Glutamatergic neuron (in vitro differentiated cells): ENCODE data around the gene DGKZ. TPM values are rescaled to one million over a fixed set of nuclear protein-coding genes. Genes with fewer than 3 reads are reported as not detected.
A peak's percentile ranks its signal among the peaks of the same experiment; 100 is the strongest.

Source experiments
- DNase-seq: peaks from one replicate; pipeline ENCODE4 v3.0.0; 2022
- H3K27ac Mint-ChIP-seq: one replicate; pipeline ENCODE4 v1.8.0; 2020; ENCODE audit warnings: mild to moderate bottlenecking, mixed read lengths, inconsistent platforms; ENCODE audit not compliant: unreplicated experiment
- H3K27me3 Mint-ChIP-seq: one replicate; pipeline ENCODE4 v1.8.0; 2020; ENCODE audit warnings: mild to moderate bottlenecking, moderate library complexity, mixed read lengths, inconsistent platforms; ENCODE audit not compliant: unreplicated experiment
- H3K36me3 Mint-ChIP-seq: one replicate; pipeline ENCODE4 v1.8.0; 2020; ENCODE audit warnings: mild to moderate bottlenecking, mixed read lengths, inconsistent platforms; ENCODE audit not compliant: unreplicated experiment
- H3K4me1 Mint-ChIP-seq: one replicate; pipeline ENCODE4 v1.8.0; 2020; ENCODE audit warnings: mild to moderate bottlenecking, low read depth, mixed read lengths, inconsistent platforms; ENCODE audit not compliant: unreplicated experiment
- H3K4me3 Mint-ChIP-seq: one replicate; pipeline ENCODE4 v1.8.0; 2020; ENCODE audit warnings: mild to moderate bottlenecking, mixed read lengths, inconsistent platforms; ENCODE audit not compliant: unreplicated experiment
- H3K9me3 Mint-ChIP-seq: one replicate; pipeline ENCODE4 v1.8.0; 2020; ENCODE audit warnings: mild to moderate bottlenecking, moderate library complexity, mixed read lengths, inconsistent platforms; ENCODE audit not compliant: unreplicated experiment
- total RNA-seq: library from RNA; stranded (reverse); fragmentation: NEBNext Ultra II Directional; extraction: Animal tissue kit (Norgen Biotek cat#: 25700); gene quantifications from one replicate; pipeline ENCODE4 v1.2.1, GENCODE V29; 2021; ENCODE audit not compliant: unreplicated experiment
- TF ChIP-seq, protein P1 (sequence below): fragments of 200-600 bp; sonication (generic); IDR thresholded peaks from one replicate; pipeline ENCODE4 v1.5.0; 2021; ENCODE audit not compliant: partially characterized antibody, unreplicated experiment

The DGKZ gene
- total RNA-seq, 1 donor from 2014 or later, result 60.9 TPM

DNA sequence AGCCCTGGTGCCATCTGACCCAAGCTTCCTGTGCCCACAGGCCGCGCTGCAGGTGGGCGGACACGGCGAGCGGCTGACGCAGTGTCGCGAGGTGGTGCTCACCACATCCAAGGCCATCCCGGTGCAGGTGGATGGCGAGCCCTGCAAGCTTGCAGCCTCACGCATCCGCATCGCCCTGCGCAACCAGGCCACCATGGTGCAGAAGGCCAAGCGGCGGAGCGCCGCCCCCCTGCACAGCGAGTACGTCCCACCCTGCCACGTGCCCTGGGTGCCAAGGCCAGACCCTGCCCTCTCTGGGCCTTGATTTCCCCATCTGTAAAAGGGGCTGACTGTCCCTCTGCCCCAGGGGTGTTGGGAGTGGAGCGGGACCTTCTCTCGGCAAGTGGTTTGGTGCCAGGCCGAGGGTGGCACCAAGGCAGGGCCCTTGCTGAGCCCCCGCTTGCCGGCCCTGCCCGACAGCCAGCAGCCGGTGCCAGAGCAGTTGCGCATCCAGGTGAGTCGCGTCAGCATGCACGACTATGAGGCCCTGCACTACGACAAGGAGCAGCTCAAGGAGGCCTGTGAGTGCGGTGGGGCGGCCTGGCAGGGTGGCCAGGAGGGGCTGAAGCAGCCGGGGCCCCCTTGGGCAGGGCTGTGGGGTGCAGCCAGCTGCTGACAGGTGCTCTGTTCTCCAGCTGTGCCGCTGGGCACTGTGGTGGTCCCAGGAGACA, 28.3 kb downstream of the DGKZ start:
- H3K4me3 Mint-ChIP-seq, result no peak overlapping the region
- no peak overlapping the region for H3K27ac Mint-ChIP-seq
- no peaks in the 10 kb centered on the region for H3K36me3 Mint-ChIP-seq
- peaks cover 12% of the 10 kb centered on the region for H3K9me3 Mint-ChIP-seq
- TF ChIP-seq, protein P1, sequence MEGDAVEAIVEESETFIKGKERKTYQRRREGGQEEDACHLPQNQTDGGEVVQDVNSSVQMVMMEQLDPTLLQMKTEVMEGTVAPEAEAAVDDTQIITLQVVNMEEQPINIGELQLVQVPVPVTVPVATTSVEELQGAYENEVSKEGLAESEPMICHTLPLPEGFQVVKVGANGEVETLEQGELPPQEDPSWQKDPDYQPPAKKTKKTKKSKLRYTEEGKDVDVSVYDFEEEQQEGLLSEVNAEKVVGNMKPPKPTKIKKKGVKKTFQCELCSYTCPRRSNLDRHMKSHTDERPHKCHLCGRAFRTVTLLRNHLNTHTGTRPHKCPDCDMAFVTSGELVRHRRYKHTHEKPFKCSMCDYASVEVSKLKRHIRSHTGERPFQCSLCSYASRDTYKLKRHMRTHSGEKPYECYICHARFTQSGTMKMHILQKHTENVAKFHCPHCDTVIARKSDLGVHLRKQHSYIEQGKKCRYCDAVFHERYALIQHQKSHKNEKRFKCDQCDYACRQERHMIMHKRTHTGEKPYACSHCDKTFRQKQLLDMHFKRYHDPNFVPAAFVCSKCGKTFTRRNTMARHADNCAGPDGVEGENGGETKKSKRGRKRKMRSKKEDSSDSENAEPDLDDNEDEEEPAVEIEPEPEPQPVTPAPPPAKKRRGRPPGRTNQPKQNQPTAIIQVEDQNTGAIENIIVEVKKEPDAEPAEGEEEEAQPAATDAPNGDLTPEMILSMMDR, result no peak
- no peak for DNase-seq
- H3K4me1 Mint-ChIP-seq, result peaks cover 9% of the 10 kb centered on the region
- H3K27me3 Mint-ChIP-seq, result peaks cover 13% of the 10 kb centered on the region

DNA sequence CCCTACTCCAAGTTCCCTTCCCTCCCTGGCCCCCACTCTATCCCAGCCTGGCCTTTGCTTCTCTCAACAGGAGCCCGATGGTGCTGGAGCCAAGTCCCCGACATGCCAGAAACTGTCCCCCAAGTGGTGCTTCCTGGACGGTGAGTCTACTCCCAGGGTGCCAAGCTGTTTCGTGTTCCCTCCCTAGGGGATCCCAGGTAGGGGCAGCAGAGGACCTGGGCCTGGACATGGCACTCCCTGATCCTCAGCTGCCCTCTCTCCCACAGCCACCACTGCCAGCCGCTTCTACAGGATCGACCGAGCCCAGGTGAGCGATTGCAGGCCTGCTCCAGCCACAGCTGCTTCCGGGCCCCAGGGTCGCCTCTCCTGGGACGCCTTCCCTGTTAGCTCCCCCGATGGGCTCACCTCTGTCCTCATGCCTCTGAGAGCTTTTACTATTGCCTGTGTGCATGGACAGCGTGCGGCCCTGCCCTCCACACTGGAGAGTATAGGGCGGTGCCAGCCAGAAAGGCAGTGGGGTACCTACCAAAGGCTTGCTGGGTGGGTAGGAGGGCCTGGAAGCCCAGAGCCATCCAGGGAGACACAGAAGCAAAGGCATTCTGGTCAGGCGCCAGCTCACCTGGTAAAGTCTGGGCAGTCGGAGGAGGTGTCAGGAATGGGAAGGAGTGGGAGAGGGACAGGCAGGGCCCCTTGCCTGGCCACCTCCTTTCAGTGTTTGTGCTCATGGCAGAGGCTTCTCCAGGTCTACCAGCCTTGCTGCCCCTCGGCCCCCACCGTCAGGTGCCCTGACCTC, 29.2 kb downstream of the DGKZ start:
- Mint-ChIP-seq H3K27me3 (peaks cover 13% of the 10 kb centered on the region), H3K4me3 (no peak overlapping the region), H3K4me1 (peaks cover 9% of the 10 kb centered on the region), H3K9me3 (peaks cover 12% of the 10 kb centered on the region), H3K36me3 (no peaks in the 10 kb centered on the region), H3K27ac (no peak overlapping the region)
- TF ChIP-seq, protein P1, result no peak
- DNase-seq, result no peak

DNA sequence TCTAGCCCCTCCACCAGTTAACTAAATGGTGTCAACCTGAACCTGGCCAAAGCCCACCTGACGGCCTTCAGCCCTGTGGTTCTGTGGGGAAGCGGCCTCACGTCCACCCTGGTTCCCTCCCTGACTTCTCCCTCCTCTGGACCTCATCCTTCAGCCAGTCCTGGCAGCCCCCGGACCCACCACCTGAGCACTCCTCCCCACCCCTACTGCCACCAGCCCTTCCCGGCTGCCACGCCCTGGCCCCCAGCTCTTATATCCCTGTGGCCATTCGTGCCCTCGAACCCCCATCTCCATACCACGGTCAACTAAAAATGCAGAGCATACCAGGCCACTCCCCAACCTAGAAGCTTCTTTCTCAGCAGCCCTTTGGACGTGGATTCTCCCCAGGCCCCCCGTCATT, 30.0 kb downstream of the DGKZ start:
- H3K4me1 Mint-ChIP-seq, result peaks cover 9% of the 10 kb centered on the region
- TF ChIP-seq, protein P1, result no peak
- H3K27ac Mint-ChIP-seq, result no peak overlapping the region
- H3K9me3 Mint-ChIP-seq, result peaks cover 11% of the 10 kb centered on the region
- H3K4me3 Mint-ChIP-seq, result no peak overlapping the region
- peaks cover 11% of the 10 kb centered on the region for H3K27me3 Mint-ChIP-seq
- no peak for DNase-seq
- no peaks in the 10 kb centered on the region for H3K36me3 Mint-ChIP-seq

DNA sequence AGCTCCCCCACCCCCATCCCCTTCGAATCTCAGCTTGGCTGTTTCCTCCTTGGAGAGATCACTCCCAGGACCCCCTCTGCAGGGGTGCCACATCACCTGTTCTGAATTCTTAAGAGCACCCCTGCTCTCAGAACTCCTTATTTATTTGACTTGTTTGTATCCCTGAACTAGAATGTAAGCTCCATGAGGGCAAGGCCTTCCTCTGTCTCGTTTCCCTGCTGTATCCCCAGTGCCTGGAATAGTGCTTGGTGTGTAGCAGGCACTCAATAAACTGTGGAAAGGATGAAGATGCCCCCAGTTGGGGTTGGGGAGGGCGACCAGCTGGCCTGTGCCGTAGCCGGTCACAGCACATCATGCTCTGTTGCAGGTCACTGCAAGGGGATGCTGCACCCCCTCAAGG, 30.6 kb downstream of the DGKZ start:
- Mint-ChIP-seq H3K4me1 (peaks cover 9% of the 10 kb centered on the region), H3K27ac (no peak overlapping the region), H3K36me3 (no peaks in the 10 kb centered on the region), H3K27me3 (peaks cover 10% of the 10 kb centered on the region), H3K4me3 (no peak overlapping the region), H3K9me3 (peaks cover 11% of the 10 kb centered on the region)
- no peak for DNase-seq
- TF ChIP-seq, protein P1, result no peak

DNA sequence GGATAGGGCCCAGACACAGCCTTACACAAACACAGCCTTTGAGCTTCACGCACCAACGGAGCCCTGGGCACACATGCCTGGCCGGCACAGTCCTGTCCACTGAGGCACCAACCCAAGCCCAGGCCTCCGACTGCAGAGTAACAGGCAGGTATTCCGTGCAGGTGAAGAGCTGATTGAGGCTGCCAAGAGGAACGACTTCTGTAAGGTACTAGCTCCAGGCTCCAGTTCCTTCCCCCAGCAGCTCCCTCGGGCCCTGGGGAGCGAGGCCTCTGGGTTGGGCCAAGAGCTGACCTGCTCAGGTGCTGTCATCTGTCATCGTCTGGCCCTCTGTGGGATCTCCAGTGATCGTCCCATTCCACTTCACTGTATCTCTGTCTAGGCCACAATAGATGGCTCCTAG, 31.0 kb downstream of the DGKZ start:
- Mint-ChIP-seq H3K4me3 (no peak overlapping the region), H3K4me1 (peaks cover 8% of the 10 kb centered on the region), H3K36me3 (no peaks in the 10 kb centered on the region), H3K27me3 (peaks cover 10% of the 10 kb centered on the region), H3K27ac (peak overlapping the region; percentile 95), H3K9me3 (peaks cover 11% of the 10 kb centered on the region)
- DNase-seq, result peak; percentile 35
- TF ChIP-seq, protein P1, result no peak
